ENCODE results near the gene TIMP3.

TIMP3 gene

DNA sequence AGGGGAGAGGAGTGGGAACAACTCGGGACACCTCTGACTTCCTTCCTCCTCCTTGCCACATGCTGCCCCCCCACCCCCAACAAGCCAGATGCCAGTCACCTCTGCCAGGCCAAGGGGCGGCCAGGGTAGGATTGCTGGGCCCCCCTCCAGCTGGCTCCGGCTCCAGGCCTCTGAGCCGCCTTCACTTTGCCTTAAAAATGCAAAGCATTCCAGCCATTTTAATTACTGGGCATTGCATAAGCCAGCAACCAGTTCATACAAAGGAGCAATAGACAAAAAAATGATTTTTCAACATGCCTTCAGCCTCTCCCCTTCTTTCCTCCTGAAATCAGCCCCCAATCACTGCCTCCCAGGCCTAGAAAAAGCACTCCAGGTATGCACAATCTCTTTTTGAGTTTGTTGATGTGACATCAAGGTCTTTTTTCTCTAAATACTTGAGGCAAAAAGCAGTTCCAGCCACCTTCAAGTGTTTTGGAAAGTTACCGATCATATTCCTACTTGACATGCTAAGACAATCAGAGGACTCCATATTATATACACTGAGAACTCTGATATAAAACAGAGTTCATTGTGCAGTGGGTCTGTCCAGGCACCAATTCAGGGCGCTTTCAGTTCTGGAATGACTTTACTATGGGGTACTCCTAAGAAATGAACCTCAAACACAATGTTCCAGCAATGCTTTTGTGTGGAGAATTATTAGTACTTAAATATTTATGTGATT lies 12.4 kb upstream of the TIMP3 start:
- TF ChIP-seq, protein P1, sequence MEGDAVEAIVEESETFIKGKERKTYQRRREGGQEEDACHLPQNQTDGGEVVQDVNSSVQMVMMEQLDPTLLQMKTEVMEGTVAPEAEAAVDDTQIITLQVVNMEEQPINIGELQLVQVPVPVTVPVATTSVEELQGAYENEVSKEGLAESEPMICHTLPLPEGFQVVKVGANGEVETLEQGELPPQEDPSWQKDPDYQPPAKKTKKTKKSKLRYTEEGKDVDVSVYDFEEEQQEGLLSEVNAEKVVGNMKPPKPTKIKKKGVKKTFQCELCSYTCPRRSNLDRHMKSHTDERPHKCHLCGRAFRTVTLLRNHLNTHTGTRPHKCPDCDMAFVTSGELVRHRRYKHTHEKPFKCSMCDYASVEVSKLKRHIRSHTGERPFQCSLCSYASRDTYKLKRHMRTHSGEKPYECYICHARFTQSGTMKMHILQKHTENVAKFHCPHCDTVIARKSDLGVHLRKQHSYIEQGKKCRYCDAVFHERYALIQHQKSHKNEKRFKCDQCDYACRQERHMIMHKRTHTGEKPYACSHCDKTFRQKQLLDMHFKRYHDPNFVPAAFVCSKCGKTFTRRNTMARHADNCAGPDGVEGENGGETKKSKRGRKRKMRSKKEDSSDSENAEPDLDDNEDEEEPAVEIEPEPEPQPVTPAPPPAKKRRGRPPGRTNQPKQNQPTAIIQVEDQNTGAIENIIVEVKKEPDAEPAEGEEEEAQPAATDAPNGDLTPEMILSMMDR (conservative IDR thresholded peaks at IDR 0.05; ENCODE audit: low read length) = no peak
- peak; percentile 94 for DNase-seq (ENCODE audit: low read depth)
- H3K4me3 ChIP-seq (ENCODE audit: low read length) = no peak overlapping the region

- TF ChIP-seq, protein P1 (conservative IDR thresholded peaks at IDR 0.05; ENCODE audit: low read length) = no peak
- no peak overlapping the region for H3K4me3 ChIP-seq (ENCODE audit: low read length)
- no peak for DNase-seq (ENCODE audit: low read depth)
Measured at GRCh38 chr22:32789797-32790620, 11.5 kb upstream of the TIMP3 start.

DNA sequence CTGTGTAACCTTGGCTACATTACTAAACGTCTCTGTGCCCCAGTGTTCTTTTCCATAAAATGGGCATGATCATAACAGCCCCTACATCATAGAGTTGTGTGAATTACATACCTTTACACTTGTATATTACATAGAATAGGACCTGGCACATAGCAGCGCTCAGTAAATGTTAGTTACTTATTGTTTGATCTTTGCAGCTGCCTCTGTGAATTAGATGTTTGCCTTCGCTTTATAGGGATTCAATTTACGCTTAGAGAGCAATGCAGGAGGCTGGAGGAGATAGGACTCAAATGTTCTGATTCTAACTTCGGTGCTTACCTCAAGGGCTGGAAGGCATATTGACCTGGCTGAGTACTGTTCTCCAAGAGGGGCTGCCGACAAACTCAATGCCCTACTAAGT lies 10.4 kb upstream of the TIMP3 start:
- H3K4me3 ChIP-seq (ENCODE audit: low read length) = no peak overlapping the region
- TF ChIP-seq, protein P1 (conservative IDR thresholded peaks at IDR 0.05; ENCODE audit: low read length) = no peak
- DNase-seq (ENCODE audit: low read depth) = no peak

- TF ChIP-seq, protein P1 (conservative IDR thresholded peaks at IDR 0.05; ENCODE audit: low read length) = no peak
- no peak overlapping the region for H3K4me3 ChIP-seq (ENCODE audit: low read length)
- no peak for DNase-seq (ENCODE audit: low read depth)
Measured at GRCh38 chr22:32791485-32791884, 10.0 kb upstream of the TIMP3 start.

GRCh38 chr22:32793589-32793988 lies 7.9 kb upstream of the TIMP3 start:
- H3K4me3 ChIP-seq (ENCODE audit: low read length) = no peak overlapping the region
- DNase-seq (ENCODE audit: low read depth) = no peak
- TF ChIP-seq, protein P1 (conservative IDR thresholded peaks at IDR 0.05; ENCODE audit: low read length) = no peak

GRCh38 chr22:32794449-32795213 lies 6.9 kb upstream of the TIMP3 start:
- TF ChIP-seq, protein P1 (conservative IDR thresholded peaks at IDR 0.05; ENCODE audit: low read length) = no peak
- no peak for DNase-seq (ENCODE audit: low read depth)
- no peak overlapping the region for H3K4me3 ChIP-seq (ENCODE audit: low read length)
